Breast epithelium (tissue), 3 donors: ENCODE data around the gene PCDHA1.

ENCODE experiments used
- CTCF ChIP-seq, 3 donors: fragments of 450-650 bp; IDR thresholded peaks; one replicate each; pipeline ENCODE4 v1.5.1; 2016 to 2017; ENCODE audit warnings: antibody characterized with exemption in 3 of 3, mild to moderate bottlenecking in 3 of 3, moderate library complexity in 3 of 3
- POLR2A ChIP-seq: fragments of 450-650 bp; IDR thresholded peaks from one replicate; pipeline ENCODE4 v1.6.1; 2016; ENCODE audit warnings: antibody characterized with exemption, mild to moderate bottlenecking, moderate library complexity
- POLR2AphosphoS5 ChIP-seq, 3 donors: sonication (generic); formaldehyde crosslinking; IDR thresholded peaks; one replicate each; pipeline ENCODE4 v1.6.1; 2017; ENCODE audit warnings: antibody characterized with exemption in 3 of 3

DNA sequence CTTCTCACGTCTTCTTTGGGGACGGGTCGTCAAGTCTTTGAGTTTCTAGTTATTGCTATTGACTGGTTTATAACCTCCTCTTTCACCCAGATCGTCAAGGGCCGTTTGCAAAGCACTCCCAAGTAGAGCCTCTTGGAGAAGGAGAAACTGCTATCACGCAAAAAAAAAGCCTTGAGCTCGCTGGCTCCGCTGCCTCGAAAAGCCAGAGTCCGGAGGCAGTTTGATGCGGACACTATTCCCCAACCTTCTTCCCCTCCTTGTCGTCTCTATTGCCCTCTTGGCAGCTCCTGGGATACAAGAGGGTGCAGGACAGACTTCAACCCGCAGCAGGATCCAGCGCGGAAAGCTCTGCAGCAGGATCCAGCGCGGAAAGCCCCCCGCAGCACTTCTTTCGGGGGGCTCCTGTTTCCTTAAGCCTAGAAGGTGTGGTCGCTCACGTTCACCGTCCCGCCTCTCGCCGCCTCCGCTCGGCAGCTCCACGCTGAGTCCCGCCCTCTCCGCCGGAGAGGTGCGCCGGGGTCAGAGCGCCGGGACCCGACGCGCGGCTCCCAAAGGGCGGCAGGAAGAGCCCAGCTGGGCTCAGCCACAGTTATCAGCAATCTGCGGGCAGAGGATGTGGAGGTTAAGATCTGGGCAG, 140.0 kb downstream of the PCDHA1 start, which contains the start of gene PCDHAC1:
- TF ChIP-seq CTCF (IDR thresholded peaks at IDR 0.05) (no peak), POLR2A (no peak), POLR2AphosphoS5 (IDR thresholded peaks at IDR 0.05) (no peak)
